GM12878 (cell line): ENCODE results near the gene PDGFD. TPM values are rescaled to one million over a fixed set of nuclear protein-coding genes. Genes with fewer than 3 reads are reported as not detected.

Source experiments
- ATAC-seq: fragments of 200-7000 bp; cut with Tn5 transposase; 3 replicates; pipeline ENCODE4 v1.9.1; 2020; ENCODE audit warnings: mild to moderate bottlenecking, moderate library complexity
- BruUV-seq: library from RNA; stranded (reverse); fragments of 400-500 nt; replicated peaks from 2 replicates; lab custom pipeline; 2021; lab: Mats Ljungman, UMichigan
- CTCF ChIA-PET: fragments of 300-600 bp; sonication (Branson Sonifier 250); formaldehyde crosslinking; extraction: SDS; loops from one replicate; lab custom pipeline; 2021; ENCODE audit warnings: inconsistent platforms; lab: Yijun Ruan, JAX
- POLR2A ChIA-PET: fragments of 350-600 bp; formaldehyde crosslinking; extraction: SDS; loops from one replicate; lab custom pipeline; 2021; ENCODE audit warnings: inconsistent platforms; lab: Charles Lee
- RAD21 ChIA-PET: fragments of 300-600 bp; sonication (Branson Sonifier 250); formaldehyde crosslinking; loops from one replicate; lab custom pipeline; 2023; ENCODE audit warnings: antibody characterized with exemption; ENCODE audit not compliant: unreplicated experiment; lab: Charles Lee
- SMC1A ChIA-PET: fragments of 300-600 bp; sonication (Branson Sonifier 250); formaldehyde crosslinking; loops from one replicate; lab custom pipeline; 2023; ENCODE audit not compliant: unreplicated experiment, uncharacterized antibody; lab: Charles Lee
- DNase-seq: peaks from one replicate; pipeline ENCODE4 v3.0.0-alpha.2; 2011; ENCODE audit warnings: low read depth, low spot score
- FAIRE-seq: peaks from 3 replicates; lab custom pipeline; 2011; peaks lifted over from hg19 to GRCh38; lab: Jason Lieb, UNC
- H2AFZ ChIP-seq: 2 replicates; pipeline ENCODE4 v1.6.0; 2011; ENCODE audit warnings: low read depth, low read length, control low read depth; ENCODE audit not compliant: control insufficient read depth
- H3K27ac ChIP-seq: 2 replicates; pipeline ENCODE4 v1.5.1; 2011; ENCODE audit warnings: control low read depth; ENCODE audit not compliant: control insufficient read depth, insufficient read depth
- H3K27me3 ChIP-seq, 2 experiments: replicated peaks in 1 of 2; 2 replicates each; pipeline versions ENCODE4 v1.6.0 to v1.6.1; 2011; ENCODE audit warnings: low read length in 1 of 2; ENCODE audit not compliant: control insufficient read depth in 2 of 2, insufficient read depth in 2 of 2
- H3K36me3 ChIP-seq, 2 experiments: 2 replicates each; pipeline ENCODE4 v1.5.1; 2011; ENCODE audit warnings: low read length in 1 of 2; ENCODE audit not compliant: control insufficient read depth in 2 of 2, insufficient read depth in 2 of 2
- H3K4me1 ChIP-seq: 2 replicates; pipeline ENCODE4 v1.6.1; 2011; ENCODE audit warnings: mild to moderate bottlenecking, low read length, moderate library complexity, mixed read lengths; ENCODE audit not compliant: control insufficient read depth, insufficient read depth
- H3K4me2 ChIP-seq: 2 replicates; pipeline ENCODE4 v1.6.0; 2011; ENCODE audit warnings: control low read depth; ENCODE audit not compliant: control insufficient read depth, insufficient read depth
- H3K4me3 ChIP-seq: fragments of 200-600 bp; sonication (generic); 2 replicates; pipeline ENCODE4 v1.5.1; 2016
- H3K79me2 ChIP-seq: 2 replicates; pipeline ENCODE4 v1.6.0; 2011; ENCODE audit warnings: low read length; ENCODE audit not compliant: control insufficient read depth, insufficient read depth
- H3K9ac ChIP-seq: 2 replicates; pipeline ENCODE4 v1.8.0; 2011; ENCODE audit warnings: low read length, control low read depth, mixed read lengths; ENCODE audit not compliant: control insufficient read depth, insufficient read depth
- H3K9me3 ChIP-seq: replicated peaks from 3 replicates; pipeline ENCODE4 v1.5.1; 2011; ENCODE audit warnings: mild to moderate bottlenecking, low read length; ENCODE audit not compliant: control insufficient read depth, insufficient read depth
- H4K20me1 ChIP-seq: 2 replicates; pipeline ENCODE4 v1.6.0; 2011; ENCODE audit not compliant: control insufficient read depth, insufficient read depth
- CBX5 ChIP-seq: sonication (generic); IDR thresholded peaks from 2 replicates; pipeline ENCODE4 v1.6.1; 2016; ENCODE audit warnings: low read depth, moderate library complexity, mild to moderate bottlenecking, inconsistent platforms
- CEBPB ChIP-seq, 2 experiments: fragments of 150-350 bp in 1 of 2; IDR thresholded peaks; 2 replicates each; pipeline ENCODE4 v1.6.1; 2012 to 2014; ENCODE audit warnings: low read depth in 2 of 2, low read length in 2 of 2, borderline replicate concordance in 1 of 2, inconsistent platforms in 1 of 2
- HSF1 ChIP-seq: fragments of 150-350 bp; IDR thresholded peaks from 2 replicates; pipeline ENCODE4 v1.6.1; 2014; ENCODE audit warnings: mild to moderate bottlenecking, low read depth, low read length
- MEF2B ChIP-seq: fragments of 450-650 bp; IDR thresholded peaks from 2 replicates; pipeline ENCODE4 v1.6.1; 2018; ENCODE audit warnings: mild to moderate bottlenecking, moderate library complexity; ENCODE audit not compliant: partially characterized antibody, poor library complexity, severe bottlenecking
- MYC ChIP-seq: IDR thresholded peaks from 2 replicates; pipeline ENCODE4 v1.6.1; 2011; ENCODE audit warnings: mild to moderate bottlenecking, low read length, moderate library complexity, inconsistent platforms; ENCODE audit not compliant: insufficient read depth, insufficient replicate concordance, insufficient read length, severe bottlenecking
- NR2C2 ChIP-seq: IDR thresholded peaks from 2 replicates; pipeline ENCODE4 v1.6.1; 2011; ENCODE audit warnings: borderline replicate concordance, low read depth; ENCODE audit not compliant: control insufficient read depth, insufficient read length
- PAX5 ChIP-seq: IDR thresholded peaks from 2 replicates; pipeline ENCODE4 v1.6.1; 2011; ENCODE audit warnings: low read depth, low read length, borderline replicate concordance
- PAX8 ChIP-seq: fragments of 450-650 bp; IDR thresholded peaks from 2 replicates; pipeline ENCODE4 v1.6.1; 2017; ENCODE audit warnings: mild to moderate bottlenecking, moderate library complexity
- SUZ12 ChIP-seq: fragments of 200-600 bp; sonication (generic); IDR thresholded peaks from one replicate; pipeline ENCODE4 v1.6.1; 2018; ENCODE audit warnings: antibody characterized with exemption, mild to moderate bottlenecking; ENCODE audit not compliant: unreplicated experiment
- TARDBP ChIP-seq: IDR thresholded peaks from 2 replicates; pipeline ENCODE4 v1.6.1; 2016; ENCODE audit warnings: borderline replicate concordance
- TBL1XR1 ChIP-seq: IDR thresholded peaks from 2 replicates; pipeline ENCODE4 v1.6.1; 2012; ENCODE audit warnings: low read depth, low read length, improper control_type of control experiment
- WRNIP1 ChIP-seq: IDR thresholded peaks from 2 replicates; pipeline ENCODE4 v1.6.1; 2011; ENCODE audit warnings: low read depth, low read length, improper control_type of control experiment, borderline replicate concordance
- ZBTB33 ChIP-seq: fragments of 450-650 bp; IDR thresholded peaks from 2 replicates; pipeline ENCODE4 v1.6.1; 2017; ENCODE audit warnings: mild to moderate bottlenecking
- ZNF217 ChIP-seq: fragments of 450-650 bp; IDR thresholded peaks from 2 replicates; pipeline ENCODE4 v1.6.1; 2017; ENCODE audit warnings: antibody characterized with exemption, mild to moderate bottlenecking
- WGBS: methylation state at CpG from one replicate; pipeline ENCODE4 v1.1.6; 2016; ENCODE audit warnings: low lambda C conversion rate; ENCODE audit not compliant: insufficient replicate concordance, insufficient coverage; ENCODE audit errors: missing lambda C conversion rate; 5-methylcytosine and 5-hydroxymethylcytosine counted together
- in situ Hi-C: fragments of 300-500 bp; cut with MboI; formaldehyde crosslinking; loops from 9 replicates; pipeline ENCODE4 v1.14.3; 2018; ENCODE audit warnings: mixed read lengths
- intact Hi-C: fragments of 100-400 bp; cut with micrococcal nuclease; formaldehyde crosslinking; loops from one replicate; pipeline ENCODE4 v1.14.2; 2022; ENCODE audit not compliant: unreplicated experiment
- polyA plus RNA-seq, 11 experiments: library from polyadenylated mRNA; depleted of rRNA in 4 of 11; unstranded in 6 of 11; stranded (reverse) in 5 of 11; fragments of >200 nt; fragmentation: Nextera tagmentation in 4 of 11; fragmentation: Illumina TruSeq in 1 of 11; extraction: Ambion mirVana in 4 of 11; extraction: Trizol in 1 of 11; gene quantifications; 1 replicate in 1 of 11; 2 replicates in 10 of 11; pipeline versions ENCODE4 v1.2.1 to v1.2.3, GENCODE V29; 2011 to 2016; ENCODE audit warnings: inconsistent platforms in 2 of 11, missing spikeins in 2 of 11, low read depth in 1 of 11
- total RNA-seq, 4 experiments: library from RNA; depleted of rRNA in 3 of 4; stranded (reverse); fragments of >200 nt in 3 of 4; fragmentation: Illumina TruSeq in 1 of 4; extraction: Trizol in 1 of 4; gene quantifications; 2 replicates each; pipeline versions ENCODE4 v1.2.1 to v1.2.3, GENCODE V29; 2013 to 2021

Gene PDGFD
- total and polyA plus RNA-seq, 10 of the 15 experiments (the other 5 are each of a cell fraction or from before 2014, with no cell fraction given): 0.05 to 0.13 TPM; not detected in 8

GRCh38 chr11:103997082-103997481 lies 166.9 kb downstream of the PDGFD start:
- TF ChIP-seq PAX5: no peak
- TF ChIP-seq HSF1: no peak
- Histone ChIP-seq H3K9me3 (no peaks in the 10 kb centered on the region; the same call in 2 of the 3 replicates), H3K4me2 (no peak overlapping the region), H3K4me3 (no peak overlapping the region), H3K4me1 (no peaks in the 10 kb centered on the region), H4K20me1 (no peaks in the 10 kb centered on the region), H3K27ac (no peak overlapping the region), H3K36me3 (no peaks in the 10 kb centered on the region), H3K9ac (no peak overlapping the region), H3K79me2 (no peaks in the 10 kb centered on the region), H2AFZ (no peak overlapping the region), H3K27me3 (no peaks in the 10 kb centered on the region)
- ChIA-PET RAD21 (no interaction called here), POLR2A (no interaction called here), CTCF (no interaction called here), SMC1A (interaction anchor here (0.8 to 2.8 kb wide), 4 partner anchors 11 to 1771 kb away, joined by 3 to 12 read pairs (median 4); no protein-coding TSS in a partner anchor)
- FAIRE-seq: no peak
- no TSS peak for BruUV-seq
- WGBS: 0% methylated on average over 1 of the region's 1 CpG
- ATAC-seq: peak; percentile 64
- peak; percentile 3 for DNase-seq
- in situ Hi-C loops (no loop called here), intact Hi-C loops (no loop called here)

GRCh38 chr11:103995896-103996295 lies 168.1 kb downstream of the PDGFD start:
- WGBS: 71% methylated on average over 4 of the region's 4 CpGs
- ChIA-PET RAD21 (no interaction called here), CTCF (no interaction called here), SMC1A (interaction anchor here (2.8 kb wide), 1 partner anchor 9 kb away, joined by 12 read pairs; no protein-coding TSS in a partner anchor), POLR2A (no interaction called here)
- intact Hi-C loops (no loop called here), in situ Hi-C loops (no loop called here)
- Histone ChIP-seq H3K9me3 (no peaks in the 10 kb centered on the region), H4K20me1 (no peaks in the 10 kb centered on the region), H3K27ac (no peak overlapping the region), H2AFZ (no peak overlapping the region), H3K4me1 (no peaks in the 10 kb centered on the region), H3K4me2 (no peak overlapping the region), H3K9ac (no peak overlapping the region), H3K79me2 (no peaks in the 10 kb centered on the region), H3K27me3 (no peaks in the 10 kb centered on the region), H3K36me3 (no peaks in the 10 kb centered on the region), H3K4me3 (no peak overlapping the region)
- no peak for DNase-seq
- no peak for ATAC-seq
- BruUV-seq: no TSS peak
- FAIRE-seq: no peak
- TF ChIP-seq WRNIP1 (no peak), TARDBP (no peak), ZBTB33 (no peak), MYC (no peak), PAX8 (no peak), NR2C2 (no peak), SUZ12 (no peak), TBL1XR1 (no peak), MEF2B (no peak), CEBPB (IDR thresholded peaks at IDR 0.05; ENCODE audit: borderline replicate concordance in 1 of 2, low read depth in 2 of 2, low read length in 2 of 2) (no peak), ZNF217 (no peak), CBX5 (no peak)
